Lower leg skin (tissue), 4 donors: ENCODE data around the gene HIF3A. TPM values are rescaled to one million over a fixed set of nuclear protein-coding genes. Genes with fewer than 3 reads are reported as not detected.
"Not testable (repeated sequence)": the region's sequence is repeated elsewhere in the genome, so short reads cannot be mapped to it uniquely, and the experiment has no call there.

Experiments used
- DNase-seq, 2 donors: peaks; one replicate each; pipeline ENCODE4 v3.0.0-alpha.2; 2019; ENCODE audit warnings: low spot score in 2 of 2
- H3K4me3 ChIP-seq: fragments of 200-600 bp; sonication (generic); 2 replicates; pipeline ENCODE4 v1.5.1; 2017; ENCODE audit warnings: mild to moderate bottlenecking, low read depth; ENCODE audit not compliant: poor library complexity, severe bottlenecking
- CTCF ChIP-seq, 3 donors: fragments of 450-650 bp; IDR thresholded peaks; one replicate each; pipeline ENCODE4 v1.5.1; 2016; ENCODE audit warnings: antibody characterized with exemption in 3 of 3, mild to moderate bottlenecking in 3 of 3, moderate library complexity in 2 of 3
- POLR2A ChIP-seq, 2 donors: fragments of 450-650 bp; IDR thresholded peaks; one replicate each; pipeline ENCODE4 v1.6.1; 2016 to 2017; ENCODE audit warnings: antibody characterized with exemption in 2 of 2, mild to moderate bottlenecking in 1 of 2, moderate library complexity in 1 of 2
- WGBS, 2 donors: methylation state at CpG; one replicate each; pipeline ENCODE4 v1.1.5; 2018; 5-methylcytosine and 5-hydroxymethylcytosine counted together
- intact Hi-C: fragments of 100-400 bp; cut with DNase I; formaldehyde crosslinking; loops from one replicate; pipeline ENCODE4 v1.15.0; 2023; ENCODE audit warnings: low total_unique reads
- total RNA-seq, 4 donors: library from RNA; depleted of rRNA; stranded (reverse); fragments of >200 nt; gene quantifications; one replicate each; pipeline ENCODE4 v1.1.0, GENCODE V29; 2016

HIF3A gene
- total RNA-seq, 4 donors from 2014 or later = 7.7 to 28.3 (median 16.6) TPM

GRCh38 chr19:46371371-46371901, 74.6 kb downstream of the HIF3A start:
- 66 to 75% methylated on average over 9 to 10 of the region's 10 CpGs for WGBS, 2 donors
- no peak for TF ChIP-seq CTCF (IDR thresholded peaks at IDR 0.05)
- TF ChIP-seq POLR2A (IDR thresholded peaks at IDR 0.05) = no peak
- H3K4me3 ChIP-seq = no peak overlapping the region
- DNase-seq = peak in 1 of 2 donors; percentile 72
- intact Hi-C loops = no loop called here

DNA sequence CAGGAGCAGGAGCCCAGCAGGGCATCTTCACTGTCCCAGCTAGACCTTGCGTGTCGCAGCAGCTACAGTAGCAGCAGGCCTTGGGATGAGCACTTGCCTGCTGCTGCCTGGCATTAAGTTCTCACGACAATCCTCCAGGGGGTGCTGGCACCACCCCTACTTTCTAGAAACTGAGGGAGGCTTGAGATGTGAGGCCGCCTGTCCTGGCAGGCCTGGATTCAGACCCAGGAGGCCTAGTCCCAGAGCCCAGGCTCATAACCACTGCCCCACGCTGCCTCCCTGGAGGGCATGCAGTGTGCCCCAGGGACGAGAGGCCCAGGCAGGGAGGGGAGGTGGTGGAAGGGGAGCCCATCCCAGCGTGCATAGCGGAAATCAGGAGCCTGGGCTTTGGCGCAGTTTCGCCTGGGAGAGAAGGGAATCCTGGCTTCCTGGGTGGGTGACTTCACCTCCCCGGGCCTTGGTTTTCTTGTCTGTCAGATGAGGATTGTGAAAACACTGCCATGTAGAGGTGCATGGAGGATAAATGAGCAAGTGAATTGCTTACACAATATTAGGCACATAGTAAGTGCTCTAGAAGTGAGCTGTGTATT, 76.2 kb downstream of the HIF3A start:
- intact Hi-C loops = no loop called here
- TF ChIP-seq CTCF (IDR thresholded peaks at IDR 0.05) = no peak
- no peak for TF ChIP-seq POLR2A (IDR thresholded peaks at IDR 0.05)
- WGBS, 2 donors = 39 to 42% methylated on average over 7 to 11 of the region's 11 CpGs
- H3K4me3 ChIP-seq = no peak overlapping the region
- DNase-seq = peak in 1 of 2 donors; percentile 85

DNA sequence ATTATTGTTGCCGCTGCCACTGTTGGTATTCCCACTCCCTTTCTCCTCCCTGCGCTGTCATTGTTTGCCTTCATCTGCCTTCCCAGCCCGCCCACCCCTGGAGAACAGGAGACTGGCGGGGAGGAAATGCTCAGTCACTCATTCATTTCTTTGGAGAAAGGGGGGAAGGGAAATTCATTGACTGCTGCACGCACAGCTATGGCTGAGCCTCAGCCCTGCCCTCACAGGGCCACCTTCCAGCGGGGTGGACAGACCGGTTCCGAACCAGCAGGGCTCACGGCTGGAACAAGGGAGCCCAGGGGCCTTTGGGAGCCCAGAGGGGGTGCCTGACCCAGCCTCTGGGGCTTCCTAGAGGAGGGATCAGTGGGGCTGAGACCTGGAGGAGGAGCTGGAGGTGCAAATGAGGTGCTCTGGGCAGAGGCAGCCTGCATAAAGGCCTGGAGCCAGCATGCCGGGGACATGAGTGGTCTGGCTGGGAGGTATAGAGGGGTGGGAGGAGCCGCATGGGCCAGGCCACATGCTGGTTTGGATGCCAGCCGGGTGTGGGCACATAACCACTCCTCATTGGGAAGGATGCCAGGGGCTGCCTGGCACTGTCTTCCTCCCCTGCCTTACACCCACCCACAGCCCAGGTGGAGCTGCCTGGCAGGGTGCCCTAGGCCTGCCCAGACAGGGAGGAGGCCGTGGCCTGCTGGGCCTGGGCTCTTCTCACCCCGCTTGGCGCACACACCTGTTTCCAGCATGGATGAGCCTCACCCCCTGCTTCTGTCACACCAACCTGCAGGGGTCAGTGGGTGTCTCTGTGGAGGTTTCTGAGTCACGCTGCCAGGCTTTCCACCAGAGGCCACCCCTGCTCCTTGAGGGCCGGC, 76.9 kb downstream of the HIF3A start:
- TF ChIP-seq CTCF (IDR thresholded peaks at IDR 0.05) (no peak), POLR2A (IDR thresholded peaks at IDR 0.05) (no peak)
- whole genome bisulfite sequencing, 2 donors = 30 to 34% methylated on average over 17 of the region's 17 CpGs
- intact Hi-C loops = no loop called here
- no peak overlapping the region for H3K4me3 ChIP-seq
- DNase-seq = peak; percentile 83 to 95

DNA sequence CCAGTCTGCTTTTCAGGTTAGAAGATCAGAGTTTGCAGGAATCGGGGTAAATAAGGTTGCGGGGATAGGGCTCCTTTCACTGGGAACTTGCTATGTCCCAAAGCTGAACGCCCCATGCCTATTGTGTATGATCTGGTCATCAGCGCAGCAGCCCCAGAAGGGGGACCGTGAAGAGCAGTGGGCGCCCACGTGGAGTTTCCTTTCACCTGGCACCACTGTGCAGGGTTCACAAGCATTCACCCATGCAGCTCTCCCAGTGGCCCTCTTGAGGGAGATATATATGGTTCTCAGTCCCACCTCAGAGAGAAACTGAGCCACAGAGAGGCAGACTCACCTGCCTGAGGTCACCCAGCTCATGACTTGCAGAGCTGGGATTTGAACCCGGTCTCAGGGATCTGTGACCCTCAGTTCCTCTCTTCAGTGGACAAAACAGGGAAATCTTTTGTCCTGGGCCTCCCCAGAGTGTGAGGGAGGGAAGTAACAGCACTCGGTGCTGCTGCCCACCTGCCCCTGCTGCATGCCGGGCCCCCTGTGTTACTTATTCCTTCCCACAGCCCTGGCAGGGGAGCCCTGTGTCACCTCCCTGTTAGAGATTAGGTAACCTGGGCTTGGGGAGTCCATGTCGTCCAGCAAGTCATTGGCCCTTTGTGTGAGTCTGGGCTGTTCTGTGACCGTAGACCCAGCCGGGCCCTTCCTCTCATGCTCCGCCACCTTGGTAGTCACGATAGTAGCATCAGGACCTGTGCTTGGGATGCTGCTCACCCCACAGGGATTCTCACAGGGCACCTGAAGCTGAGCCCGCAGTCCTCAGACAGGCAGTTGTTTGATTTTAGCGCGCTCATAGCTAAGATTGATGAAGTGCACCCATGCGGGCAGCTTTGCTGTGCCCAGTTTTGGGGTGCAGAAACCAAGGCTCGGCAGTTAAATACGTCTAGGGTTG, 78.0 kb downstream of the HIF3A start:
- peak in 1 of 2 donors; percentile 81 for DNase-seq
- H3K4me3 ChIP-seq = no peak overlapping the region
- WGBS, 2 donors = 86 to 91% methylated on average over 19 to 21 of the region's 21 CpGs
- intact Hi-C loops = no loop called here
- TF ChIP-seq CTCF (IDR thresholded peaks at IDR 0.05) (no peak), POLR2A (IDR thresholded peaks at IDR 0.05) (no peak)

- intact Hi-C loops = not testable (repeated sequence)
These were observed 78.7 kb downstream of the HIF3A start for GRCh38 chr19:46375476-46376067.

More at GRCh38 chr19:46375476-46376067, 78.7 kb downstream of the HIF3A start:
- H3K4me3 ChIP-seq = not testable (repeated sequence)
- peak in 1 of 2 donors; percentile 85 for DNase-seq
- 91 to 96% methylated on average over 22 of the region's 22 CpGs for WGBS, 2 donors
